ENCODE measurements around the gene B3GALT4.

The B3GALT4 gene

GRCh38 chr6:33292996-33293682, 16.2 kb downstream of the B3GALT4 start:
- DNase-seq (ENCODE audit: low spot score): no peak

GRCh38 chr6:33294086-33294823, 17.3 kb downstream of the B3GALT4 start:
- no peak for DNase-seq (ENCODE audit: low spot score)

- no peak for DNase-seq (ENCODE audit: low spot score)
Measured at GRCh38 chr6:33295621-33296369, 18.9 kb downstream of the B3GALT4 start.

- DNase-seq (ENCODE audit: low spot score): no peak
Measured at GRCh38 chr6:33296797-33297405, 20.0 kb downstream of the B3GALT4 start.

GRCh38 chr6:33297406-33297955, 20.6 kb downstream of the B3GALT4 start:
- DNase-seq (ENCODE audit: low spot score): no peak

- DNase-seq (ENCODE audit: low spot score): peak; percentile 57
Measured at GRCh38 chr6:33297956-33298772, 21.2 kb downstream of the B3GALT4 start.

- DNase-seq (ENCODE audit: low spot score): peak; percentile 70
Measured at GRCh38 chr6:33298773-33299236, 21.9 kb downstream of the B3GALT4 start, which contains the start of gene RGL2. RGL2 (minus strand) TSS chr6:33298942; CDS start chr6:33298610, 332 bp downstream.

- peak; percentile 91 for DNase-seq (ENCODE audit: low spot score)
Measured at GRCh38 chr6:33299237-33299944, 22.5 kb downstream of the B3GALT4 start.

- no peak for DNase-seq (ENCODE audit: low spot score)
Measured at GRCh38 chr6:33301877-33302276, 25.0 kb downstream of the B3GALT4 start.

- no peak for DNase-seq (ENCODE audit: low spot score)
Measured at GRCh38 chr6:33304216-33304615, 27.3 kb downstream of the B3GALT4 start.

- DNase-seq (ENCODE audit: low spot score): no peak
Measured at GRCh38 chr6:33305052-33305451, 28.1 kb downstream of the B3GALT4 start.

GRCh38 chr6:33306356-33306755, 29.4 kb downstream of the B3GALT4 start:
- no peak for DNase-seq (ENCODE audit: low spot score)

GRCh38 chr6:33312361-33313104, 35.6 kb downstream of the B3GALT4 start:
- DNase-seq (ENCODE audit: low spot score): peak; percentile 91

GRCh38 chr6:33313105-33313708, 36.3 kb downstream of the B3GALT4 start:
- no peak for DNase-seq (ENCODE audit: low spot score)

GRCh38 chr6:33313709-33314514, 37.0 kb downstream of the B3GALT4 start, which contains the start of gene TAPBP:
TAPBP (minus strand) TSS chr6:33314078; CDS start chr6:33314041, 37 bp downstream.
- DNase-seq (ENCODE audit: low spot score): peak; percentile 82

- DNase-seq (ENCODE audit: low spot score): peak; percentile 65
Measured at GRCh38 chr6:33314515-33314942, 37.6 kb downstream of the B3GALT4 start.

GRCh38 chr6:33314943-33315792, 38.2 kb downstream of the B3GALT4 start:
- DNase-seq (ENCODE audit: low spot score): no peak
